GM19351 (cell line): ENCODE measurements around the gene HAPLN2.

Experiments
- ATAC-seq: cut with Tn5 transposase; IDR thresholded peaks from one replicate; pipeline ENCODE4 v1.9.1; 2021; ENCODE audit warnings: mild to moderate bottlenecking, moderate library complexity; ENCODE audit not compliant: unreplicated experiment

Gene HAPLN2

GRCh38 chr1:156659988-156660751 is 41.0 kb downstream of the HAPLN2 start:
- no peak for ATAC-seq

- ATAC-seq, result no peak
These were observed 41.5 kb downstream of the HAPLN2 start for GRCh38 chr1:156660752-156661112.

- ATAC-seq, result no peak
These were observed 43.0 kb downstream of the HAPLN2 start for GRCh38 chr1:156662005-156662799.

GRCh38 chr1:156662800-156663055 is 43.5 kb downstream of the HAPLN2 start:
- no peak for ATAC-seq

- ATAC-seq, result no peak
These were observed 44.0 kb downstream of the HAPLN2 start for GRCh38 chr1:156663178-156663577.

- no peak for ATAC-seq
These were observed 45.0 kb downstream of the HAPLN2 start for GRCh38 chr1:156664046-156664766.

- ATAC-seq, result no peak
These were observed 45.7 kb downstream of the HAPLN2 start for GRCh38 chr1:156664767-156665411.

GRCh38 chr1:156665539-156665938 is 46.3 kb downstream of the HAPLN2 start:
- no peak for ATAC-seq

GRCh38 chr1:156666862-156667609 is 47.8 kb downstream of the HAPLN2 start:
- ATAC-seq, result no peak

GRCh38 chr1:156667610-156667967 is 48.4 kb downstream of the HAPLN2 start:
- ATAC-seq, result no peak

GRCh38 chr1:156667968-156668709 is 48.9 kb downstream of the HAPLN2 start:
- ATAC-seq, result no peak

- ATAC-seq, result no peak
These were observed 49.8 kb downstream of the HAPLN2 start for GRCh38 chr1:156668801-156669637.

- no peak for ATAC-seq
These were observed 50.6 kb downstream of the HAPLN2 start for GRCh38 chr1:156669794-156670193.

- ATAC-seq, result no peak
These were observed 51.1 kb downstream of the HAPLN2 start for GRCh38 chr1:156670359-156670758.

GRCh38 chr1:156670791-156671190 is 51.6 kb downstream of the HAPLN2 start:
- no peak for ATAC-seq

GRCh38 chr1:156671804-156672203 is 52.6 kb downstream of the HAPLN2 start:
- no peak for ATAC-seq

- ATAC-seq, result no peak
These were observed 54.3 kb downstream of the HAPLN2 start for GRCh38 chr1:156673387-156674121.
